ENCODE data around the gene DDIT3.

DDIT3 gene

GRCh38 chr12:57479376-57480115 is 40.8 kb downstream of the DDIT3 start, which contains the start of gene ARHGAP9:
Gene ARHGAP9, minus strand, starts transcription at chr12:57479866. Its CDS starts 460 bp downstream, at chr12:57479406.
- no peak for DNase-seq

GRCh38 chr12:57479043-57479375 is 41.3 kb downstream of the DDIT3 start:
- DNase-seq: no peak

DNA sequence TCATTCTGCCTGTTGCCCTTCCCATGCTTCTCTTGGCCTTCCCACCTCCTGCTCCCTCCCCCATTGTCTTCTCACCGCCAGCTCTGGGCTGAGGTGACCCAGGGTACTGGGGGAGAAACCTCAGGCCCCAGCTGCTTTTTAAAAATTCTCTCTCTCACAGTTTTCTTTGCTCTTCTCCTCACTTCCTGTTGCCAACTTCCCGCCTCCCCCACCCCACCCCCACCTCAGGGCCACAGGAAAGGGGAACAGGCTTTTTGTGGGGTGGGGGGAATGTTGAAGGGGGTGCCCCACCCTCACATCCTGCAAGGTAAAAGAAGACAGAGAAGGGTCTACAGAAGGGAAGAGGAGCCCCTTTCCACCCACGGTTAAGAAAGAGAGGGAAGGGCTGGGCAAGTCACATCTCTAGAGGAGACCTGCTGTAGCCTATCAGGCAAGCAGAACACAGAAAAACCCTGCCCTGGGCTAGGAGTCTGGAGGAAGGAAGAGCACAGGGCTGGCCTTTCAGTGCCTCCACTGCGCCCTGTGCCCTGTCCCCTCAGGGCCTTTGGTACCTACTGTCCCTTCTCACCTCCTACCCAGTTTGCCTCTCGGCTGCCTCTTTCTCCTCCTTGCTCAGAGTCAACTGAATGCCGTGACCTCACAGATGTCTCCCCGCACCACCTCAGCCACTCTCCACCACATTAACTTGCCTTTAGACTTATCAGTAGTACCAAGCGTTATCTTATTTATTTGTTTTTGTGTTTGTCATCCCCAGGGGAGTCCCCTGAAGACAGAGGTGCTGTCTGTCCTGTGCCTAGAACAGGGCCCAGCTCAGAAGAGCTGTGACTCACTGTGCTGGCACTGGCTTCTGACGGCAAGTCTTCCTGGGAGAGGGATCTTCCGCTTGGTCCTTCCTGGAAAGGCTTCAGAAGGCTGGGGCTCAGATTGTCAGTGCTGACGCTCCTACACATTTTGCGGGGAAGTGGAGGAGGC is 42.3 kb downstream of the DDIT3 start:
- no peak for DNase-seq

DNA sequence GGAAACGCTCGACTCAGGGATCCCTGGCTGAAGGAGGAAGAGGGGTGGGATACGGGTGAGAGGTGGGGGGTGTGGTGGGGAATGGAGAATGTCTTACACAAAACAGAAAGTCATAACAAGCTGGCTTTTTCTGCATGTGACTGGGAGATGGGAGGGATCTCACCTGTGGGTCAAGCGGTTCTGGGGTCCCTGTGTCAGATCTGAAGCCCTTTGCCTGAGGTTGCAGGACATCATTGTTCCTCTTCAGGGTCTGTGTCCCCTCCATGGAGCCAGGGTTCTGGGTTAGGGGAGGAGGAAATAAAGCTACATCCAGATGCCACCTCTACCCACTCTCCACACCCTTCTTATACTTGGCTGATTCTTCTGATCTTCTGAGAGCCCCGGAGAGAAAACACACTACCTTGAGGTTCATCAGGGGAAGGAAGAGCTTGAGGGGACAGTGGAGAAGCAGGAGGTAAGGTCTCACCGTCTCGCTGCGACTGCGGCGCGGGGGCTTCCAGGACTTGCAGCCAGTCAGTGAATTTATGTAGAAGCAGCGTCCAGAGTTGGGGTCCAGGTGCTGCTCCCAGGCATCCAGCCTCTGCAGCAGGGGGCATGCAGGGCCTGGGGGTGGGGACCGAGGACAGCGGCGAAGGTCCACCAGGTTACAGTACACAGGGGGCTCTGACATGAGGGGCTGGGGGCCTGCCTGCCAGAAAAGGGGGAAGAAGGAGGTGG is 43.2 kb downstream of the DDIT3 start:
- DNase-seq: no peak

- DNase-seq: peak; percentile 71
These were observed 43.9 kb downstream of the DDIT3 start for GRCh38 chr12:57476162-57476992.

GRCh38 chr12:57475271-57476161 is 44.8 kb downstream of the DDIT3 start:
- DNase-seq: no peak

- DNase-seq: no peak
These were observed 45.5 kb downstream of the DDIT3 start for GRCh38 chr12:57474862-57475261.

DNA sequence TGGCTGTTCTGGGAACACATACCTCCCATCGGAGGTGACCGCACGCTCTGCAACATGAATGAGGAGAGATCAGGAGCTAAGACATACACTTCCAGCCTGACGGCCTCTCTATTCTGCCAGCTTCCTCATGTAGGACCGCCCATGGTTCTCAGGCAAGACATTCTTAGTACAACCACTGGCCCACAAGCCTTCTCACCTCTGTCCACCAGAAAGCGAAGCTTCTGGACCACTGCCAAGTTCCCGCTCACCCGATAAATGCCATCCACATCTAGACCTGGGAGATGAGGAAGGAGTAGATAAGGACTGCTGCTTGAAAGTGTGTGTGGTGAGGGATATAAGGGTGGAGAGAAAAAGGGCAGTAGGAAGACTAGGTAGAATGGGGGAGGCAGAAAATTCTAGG is 45.9 kb downstream of the DDIT3 start:
- no peak for DNase-seq

DNA sequence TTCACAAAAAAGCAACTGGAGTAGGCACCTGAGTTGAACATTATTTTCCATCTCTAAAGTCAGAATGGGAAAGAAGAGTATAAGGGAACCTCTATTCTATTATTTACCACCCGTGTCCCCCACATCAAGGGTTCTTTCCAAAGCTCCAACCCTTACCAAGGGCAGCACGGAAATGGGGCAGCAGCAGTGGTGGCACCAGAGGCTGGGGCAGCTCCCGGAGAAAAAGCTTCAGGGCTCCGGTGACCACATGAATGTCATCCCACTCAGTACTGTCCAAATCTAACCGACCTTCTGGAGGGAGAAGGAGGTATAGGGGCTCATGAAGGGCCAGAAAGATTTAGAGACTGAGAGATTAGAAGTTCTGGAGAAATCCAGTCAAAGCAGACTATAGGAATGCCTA is 46.4 kb downstream of the DDIT3 start:
- DNase-seq: no peak

DNA sequence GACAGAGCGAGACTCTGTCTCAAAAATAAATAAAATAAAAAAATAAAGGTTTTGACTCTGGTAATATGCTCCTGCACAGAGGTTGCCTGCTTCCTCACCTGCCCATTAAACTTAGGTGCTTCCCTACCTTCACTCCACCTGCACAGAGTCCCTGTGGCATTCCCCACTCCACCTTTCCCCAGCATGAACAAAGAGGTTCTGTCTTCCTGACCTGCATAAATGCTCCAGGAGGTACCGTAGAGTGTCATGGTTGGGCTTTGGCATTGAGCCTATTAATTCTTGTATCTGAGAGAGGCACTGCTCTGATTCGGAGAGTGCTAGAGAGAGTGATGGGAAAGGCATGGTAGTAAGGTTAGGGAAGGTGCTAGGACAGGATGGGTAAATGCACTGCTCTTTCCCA is 46.9 kb downstream of the DDIT3 start:
- DNase-seq: no peak

DNA sequence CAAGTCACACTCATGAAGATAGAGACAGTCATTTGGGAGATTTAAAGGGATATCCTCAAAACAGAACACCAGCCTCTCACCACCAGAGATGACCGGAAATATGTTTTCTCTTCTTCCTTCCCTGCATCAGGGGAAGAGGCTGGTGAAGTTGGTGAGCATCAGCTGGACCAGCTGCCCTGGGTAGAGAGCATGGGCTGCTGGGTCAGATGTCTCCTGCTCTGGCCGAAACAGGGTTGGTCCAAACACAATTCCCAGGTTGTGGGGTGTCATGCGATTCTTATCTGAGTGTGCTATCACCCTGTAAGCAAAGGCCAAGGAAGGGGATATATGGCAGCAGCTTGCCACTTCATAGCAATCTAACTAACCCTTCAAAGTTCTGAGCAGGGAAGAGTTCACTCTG is 47.9 kb downstream of the DDIT3 start:
- no peak for DNase-seq

DNA sequence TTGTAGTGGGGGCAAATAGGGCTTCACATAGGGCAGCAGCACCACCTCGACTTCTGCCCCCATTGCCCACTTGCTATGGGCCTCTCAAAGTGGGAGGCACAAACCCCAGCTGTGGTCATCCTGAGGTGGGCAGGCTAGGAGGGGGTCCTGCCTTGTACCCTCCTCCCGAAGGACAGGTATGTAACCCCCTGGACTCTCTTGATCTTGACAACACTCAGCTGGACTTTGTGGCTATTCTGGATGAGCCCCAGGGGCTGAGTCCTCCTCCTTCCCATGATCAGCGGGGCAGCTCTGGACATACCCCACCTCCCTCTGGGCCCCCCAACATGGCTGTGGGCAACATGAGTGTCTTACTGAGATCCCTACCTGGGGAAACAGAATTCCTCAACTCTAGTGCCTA is 48.7 kb downstream of the DDIT3 start:
- no peak for DNase-seq

- no peak for DNase-seq
These were observed 49.2 kb downstream of the DDIT3 start for GRCh38 chr12:57470970-57471656.

- no peak for DNase-seq
These were observed 49.9 kb downstream of the DDIT3 start for GRCh38 chr12:57470286-57470969.

DNA sequence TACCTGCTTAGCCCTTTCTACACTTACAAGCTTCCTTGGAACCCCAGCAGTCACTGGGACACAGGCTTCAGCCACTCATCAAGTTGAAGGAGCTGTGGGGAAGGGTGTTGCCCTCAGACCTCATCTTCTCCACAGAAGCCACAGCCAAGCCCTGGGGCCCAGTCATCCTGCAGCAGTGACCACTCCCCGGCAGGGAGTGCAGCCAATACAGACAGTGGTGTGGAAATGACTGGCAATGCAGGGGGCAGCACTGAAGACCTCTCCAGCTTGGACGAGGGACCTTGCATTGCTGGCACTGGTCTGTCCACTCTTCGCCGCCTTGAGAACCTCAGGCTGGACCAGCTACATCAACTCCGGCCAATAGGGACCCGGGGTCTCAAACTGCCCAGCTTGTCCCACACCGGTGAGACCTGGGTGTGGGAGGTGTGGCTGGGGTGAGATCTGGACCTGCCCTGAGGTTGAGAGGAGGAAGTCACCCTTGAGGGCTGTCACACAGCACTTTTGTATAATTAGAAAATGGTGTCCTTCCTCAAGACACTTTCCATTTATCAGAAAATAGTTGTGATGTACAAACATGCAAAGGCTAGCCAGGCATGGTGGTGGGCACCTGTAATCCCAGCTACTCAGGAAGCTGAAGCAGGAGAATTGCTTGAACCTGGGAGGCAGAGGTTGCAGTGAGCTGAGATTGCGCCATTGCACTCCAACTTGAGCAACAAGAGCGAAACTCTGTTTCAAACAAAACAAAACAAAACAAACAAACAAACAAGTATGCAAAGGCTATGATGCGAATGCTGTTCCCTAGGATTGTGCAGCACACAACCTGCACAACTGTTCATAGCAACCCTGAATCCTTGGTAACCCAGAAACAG is 50.8 kb downstream of the DDIT3 start:
- DNase-seq: no peak

- DNase-seq: no peak
These were observed 52.4 kb downstream of the DDIT3 start for GRCh38 chr12:57467915-57468314.

DNA sequence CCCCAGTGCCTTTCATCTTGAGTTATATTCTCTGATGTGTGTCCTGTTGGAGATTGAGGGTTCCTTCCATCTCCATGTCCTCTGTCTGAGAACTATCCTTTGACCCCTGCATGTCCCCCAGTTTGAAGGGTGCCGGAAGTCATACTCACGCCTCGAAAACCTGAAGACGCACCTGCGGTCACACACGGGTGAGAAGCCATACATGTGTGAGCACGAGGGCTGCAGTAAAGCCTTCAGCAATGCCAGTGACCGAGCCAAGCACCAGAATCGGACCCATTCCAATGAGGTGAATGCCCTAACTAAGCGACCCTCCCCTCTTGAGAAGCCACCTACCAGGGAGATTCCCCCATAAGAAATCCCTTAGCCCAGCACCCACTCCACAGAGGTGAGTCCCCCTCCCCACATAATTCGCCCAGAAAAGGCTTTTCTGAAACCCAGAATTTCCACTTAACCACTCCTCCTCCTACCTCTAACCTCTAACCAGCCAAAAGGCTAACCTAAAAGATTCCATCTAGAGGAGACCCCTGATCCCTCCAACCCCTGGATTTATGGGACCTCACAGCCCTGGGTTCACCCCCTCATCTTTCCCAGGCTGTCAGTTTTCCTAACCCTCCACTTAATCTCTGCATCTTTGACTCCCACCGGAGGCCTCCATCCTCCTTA is 53.0 kb downstream of the DDIT3 start:
- DNase-seq: no peak

All from stimulated activated CD4-positive, alpha-beta T cell treated with anti-CD3 and anti-CD28 coated beads, Interleukin-12 subunit alpha, Interleukin-12 subunit beta, amount 100 ng/mL, for 4 hours (primary cell).